ENCODE results near the gene CCDC178.
A peak's percentile ranks its signal among the peaks of the same experiment; 100 is the strongest.

CCDC178 gene

DNA sequence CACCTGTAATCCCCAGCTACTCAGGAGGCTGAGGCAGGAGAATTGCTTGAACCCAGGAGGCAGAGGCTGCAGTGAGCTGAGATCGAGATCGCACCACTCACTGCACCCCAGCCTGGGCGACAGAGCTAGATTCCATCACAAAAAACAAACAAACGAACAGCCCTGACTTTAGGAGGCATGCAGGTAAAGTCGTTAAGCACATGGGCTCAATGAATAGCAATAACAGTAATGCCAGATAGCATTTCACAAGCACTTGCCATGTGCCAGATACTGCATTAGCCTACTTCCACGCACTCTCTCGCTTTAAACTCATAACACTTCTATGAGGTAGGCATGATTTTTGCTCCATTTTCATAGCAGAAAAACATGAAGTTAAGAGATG is 532.1 kb downstream of the CCDC178 start:
- no peak for DNase-seq

DNA sequence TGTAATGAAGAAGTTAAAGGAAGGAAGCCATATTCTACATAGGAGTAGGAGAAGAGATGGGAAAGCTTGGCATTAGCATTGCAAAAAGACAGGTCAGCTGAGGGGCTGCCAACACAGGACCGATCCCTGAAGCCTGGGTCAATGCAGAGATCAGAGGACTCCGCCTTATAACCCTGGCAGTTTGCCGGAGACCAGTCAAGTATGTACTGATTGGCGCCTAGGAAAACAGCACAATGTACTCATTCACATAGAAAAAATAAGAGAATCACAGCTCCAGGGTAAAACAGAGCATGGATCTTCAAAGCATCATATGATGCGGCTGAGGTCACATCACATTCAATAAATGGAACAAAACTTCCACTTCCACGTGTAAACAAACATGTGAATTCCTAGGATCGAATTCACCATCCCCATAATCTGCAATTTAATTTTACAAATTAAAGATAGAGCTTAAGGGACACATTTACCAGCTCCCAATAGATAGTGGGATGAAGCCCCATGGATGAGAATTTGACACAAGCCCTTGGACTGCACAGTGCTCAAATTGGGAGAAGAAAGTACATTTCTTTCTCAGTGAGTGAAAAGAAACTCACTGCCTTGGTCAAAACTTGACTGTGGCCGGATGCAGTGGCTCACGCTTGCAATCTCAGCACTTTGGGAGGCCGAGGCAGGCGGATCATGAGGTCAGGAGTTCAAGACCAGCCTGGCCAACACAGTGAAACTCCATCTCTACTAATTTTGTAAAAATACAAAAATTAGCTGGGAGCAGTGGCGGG is 532.7 kb downstream of the CCDC178 start:
- DNase-seq = no peak

DNA sequence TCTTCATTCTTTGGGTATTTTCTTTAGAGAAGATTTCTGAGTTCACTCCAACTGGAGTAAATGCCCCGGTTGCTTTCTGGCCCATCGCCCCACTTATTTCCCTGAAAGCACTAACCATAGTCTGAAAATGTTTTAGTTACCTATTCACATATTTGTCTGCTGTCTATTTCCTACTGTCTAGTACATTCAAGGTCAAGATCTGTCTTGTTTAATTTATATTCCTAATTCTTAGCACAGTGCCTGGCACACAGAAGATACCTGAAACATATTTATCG is 533.3 kb downstream of the CCDC178 start:
- DNase-seq = no peak

DNA sequence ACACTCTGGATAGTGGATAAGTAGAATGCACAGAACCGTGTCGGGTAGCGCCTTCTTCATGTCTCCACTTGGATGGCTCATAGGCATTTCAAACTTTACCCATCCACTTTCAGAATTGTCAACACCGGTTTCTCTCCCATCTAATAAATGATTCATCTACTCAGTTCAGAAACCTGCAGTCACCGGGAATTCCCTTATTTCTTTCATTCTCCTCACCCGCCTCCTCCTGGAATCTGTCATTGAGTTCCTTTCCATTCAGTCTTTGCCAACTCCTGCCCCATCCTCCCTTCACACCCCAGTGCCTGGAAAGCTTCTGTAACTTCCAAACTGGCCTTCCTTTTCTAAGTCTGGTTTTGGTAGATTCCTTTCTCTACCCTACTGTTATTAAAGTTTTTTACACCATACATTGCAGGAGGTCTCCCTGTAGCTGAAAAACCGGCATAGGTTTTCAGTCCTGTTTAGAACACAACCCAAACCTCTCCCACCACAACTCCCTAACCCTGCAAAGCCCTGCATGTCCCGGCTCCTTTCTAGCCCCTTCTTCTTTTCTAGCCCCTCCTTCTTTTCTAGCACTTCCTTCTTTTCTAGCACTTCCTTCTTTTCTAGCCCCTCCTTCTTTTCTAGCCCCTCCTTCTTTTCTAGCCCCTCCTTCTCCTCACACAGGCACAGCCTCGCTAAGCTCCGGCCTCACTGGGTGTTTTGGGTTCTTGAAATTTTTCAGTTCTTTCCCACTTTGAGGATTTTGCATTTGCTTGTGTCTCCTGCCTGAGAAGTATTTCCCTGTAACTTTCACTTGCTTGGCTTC is 533.8 kb downstream of the CCDC178 start:
- no peak for DNase-seq

DNA sequence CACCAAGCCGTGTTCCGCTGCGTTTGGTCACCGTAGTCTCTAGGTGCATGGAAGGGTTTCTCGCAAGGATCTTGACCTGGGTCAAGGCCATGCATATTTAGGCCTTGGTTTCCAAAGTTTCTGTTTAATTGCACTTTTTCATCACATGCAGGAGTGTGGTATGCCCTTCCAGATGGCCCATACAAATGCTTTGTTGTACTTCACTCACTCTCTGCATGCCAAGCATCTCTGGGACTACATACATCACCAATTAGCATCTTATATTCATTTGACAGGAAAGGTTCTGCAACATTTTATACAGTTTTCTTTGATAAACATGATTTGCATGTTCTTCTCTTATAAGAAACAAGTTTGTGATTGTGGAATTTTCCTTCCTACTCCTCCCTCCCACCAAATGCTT is 534.9 kb downstream of the CCDC178 start:
- no peak for DNase-seq

DNA sequence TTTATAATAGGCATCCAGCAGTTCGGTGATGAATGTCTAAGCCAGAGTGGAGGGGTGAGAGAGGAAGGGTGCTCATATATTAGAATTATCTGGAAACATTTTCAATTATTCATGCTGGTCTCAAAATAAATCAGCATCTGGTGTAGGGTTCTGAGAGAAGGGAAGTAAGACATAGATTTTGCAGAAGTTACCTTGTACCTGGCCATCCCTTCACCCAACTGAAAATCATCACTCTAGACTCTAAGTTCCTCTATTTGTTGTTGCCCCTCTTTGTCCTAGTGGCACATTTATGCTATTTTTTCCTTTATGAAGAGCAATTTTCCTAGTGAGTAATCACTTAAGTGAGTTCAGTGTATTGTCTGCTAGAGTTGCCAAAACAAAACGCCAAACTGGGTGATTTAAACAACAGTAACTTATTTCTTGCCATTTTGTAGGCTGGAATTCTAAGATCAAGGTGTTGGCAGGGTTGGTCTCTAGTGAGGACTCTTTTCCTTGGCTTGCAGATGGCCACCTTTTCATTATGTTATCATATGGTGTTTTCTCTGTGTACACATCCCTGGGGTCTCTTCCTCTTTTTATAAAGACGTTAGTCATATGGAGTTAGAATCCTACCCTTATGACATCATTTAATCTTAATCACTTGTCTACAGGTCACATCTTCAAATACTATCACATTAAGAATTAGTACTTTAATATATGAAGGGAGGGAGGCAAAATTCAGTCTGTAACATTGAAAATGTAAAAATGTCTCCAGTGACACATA is 537.8 kb downstream of the CCDC178 start:
- DNase-seq = no peak

DNA sequence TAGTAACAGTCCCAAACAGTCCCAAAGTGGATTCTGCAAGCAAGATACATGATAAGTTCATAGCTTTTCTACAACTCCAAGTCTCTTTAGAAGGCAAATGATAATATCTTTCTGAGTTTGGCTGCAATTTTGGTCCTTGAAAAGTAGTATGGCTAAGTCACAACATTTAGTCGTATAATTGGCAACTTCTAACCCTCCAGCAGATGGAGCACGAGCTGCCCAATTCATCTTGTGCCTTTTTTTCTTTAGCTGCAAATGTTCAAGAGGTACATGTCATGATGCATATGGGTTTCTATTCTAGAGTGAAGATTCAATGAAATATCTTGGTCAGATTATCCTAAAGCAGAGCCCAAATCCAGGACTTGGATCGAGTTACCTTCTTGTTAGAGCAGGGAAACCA is 540.7 kb downstream of the CCDC178 start:
- DNase-seq = no peak

DNA sequence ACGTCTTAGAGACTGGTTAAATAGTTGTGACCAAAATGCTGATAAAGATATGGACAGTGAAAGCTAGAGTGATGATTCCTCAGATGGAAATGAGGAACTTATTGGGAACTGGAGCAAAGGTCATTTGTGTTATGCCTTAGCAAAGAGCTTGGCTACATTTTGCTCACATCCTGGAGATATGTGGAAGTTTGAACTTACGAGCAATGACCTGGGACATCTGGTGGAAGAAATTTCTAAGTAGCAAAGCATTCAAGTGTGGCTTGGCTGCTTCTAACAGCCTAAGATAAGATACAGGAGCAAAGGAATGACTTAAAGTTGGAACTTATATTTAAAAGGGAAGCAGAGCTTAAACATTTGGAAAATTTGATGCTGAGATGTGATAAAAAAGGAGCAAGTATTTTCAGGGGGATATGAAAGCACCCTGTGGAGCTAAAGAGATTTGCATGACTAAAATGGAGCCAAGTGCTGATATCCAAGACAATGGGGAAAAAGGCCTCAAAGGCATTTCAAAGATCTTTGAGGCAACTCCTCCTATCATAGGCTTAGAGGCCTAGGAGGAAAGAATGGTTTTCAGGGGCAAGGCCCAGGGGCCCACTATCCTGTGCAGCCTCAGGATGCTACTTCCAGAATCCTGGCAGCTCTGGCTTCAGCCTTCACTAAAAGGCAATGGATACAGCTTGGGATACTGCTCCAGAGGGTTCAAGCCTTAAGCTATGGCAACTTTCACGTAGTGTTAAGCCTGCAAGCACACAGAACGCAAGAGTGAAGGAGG is 543.6 kb downstream of the CCDC178 start:
- DNase-seq = no peak

DNA sequence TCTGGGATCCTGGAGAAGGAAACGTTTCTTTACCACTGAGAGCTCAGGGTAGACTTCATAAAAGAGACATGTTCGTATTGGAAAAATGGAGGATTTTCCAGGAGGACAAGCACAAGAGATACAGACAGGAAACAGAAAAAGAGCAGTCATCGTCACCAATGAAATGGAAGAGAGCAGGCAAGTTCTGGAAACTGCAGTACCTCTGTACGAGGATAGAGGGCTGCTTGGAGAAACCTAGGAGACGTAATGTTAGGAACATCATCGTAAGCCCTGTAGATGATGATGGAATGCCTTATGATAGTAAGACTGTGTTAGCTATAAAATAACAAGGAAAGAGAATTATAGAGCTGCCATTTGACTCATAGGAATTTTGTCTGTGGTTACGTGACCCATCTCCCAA is 546.6 kb downstream of the CCDC178 start:
- peak in 1 of 2 experiments; percentile 19 for DNase-seq

DNA sequence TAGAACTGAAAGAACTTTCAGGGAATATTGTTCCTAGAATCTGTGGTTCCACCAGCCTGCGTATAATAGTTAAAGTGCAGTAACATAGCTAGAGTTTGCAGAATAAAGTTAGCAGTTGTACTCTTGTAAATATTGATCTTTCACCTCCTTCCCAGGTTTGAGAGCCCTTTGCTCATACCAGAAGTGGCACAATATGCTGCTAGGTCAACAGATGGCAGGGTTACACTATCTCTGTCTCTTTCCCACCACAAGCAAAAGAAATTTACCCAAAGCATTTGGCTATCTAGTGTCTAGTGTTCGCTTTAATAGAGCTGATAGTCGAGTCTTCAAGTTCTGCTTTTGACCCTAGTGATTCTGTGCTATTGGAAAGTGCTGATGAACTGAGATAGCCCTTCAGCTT is 548.7 kb downstream of the CCDC178 start:
- no peak for DNase-seq

DNA sequence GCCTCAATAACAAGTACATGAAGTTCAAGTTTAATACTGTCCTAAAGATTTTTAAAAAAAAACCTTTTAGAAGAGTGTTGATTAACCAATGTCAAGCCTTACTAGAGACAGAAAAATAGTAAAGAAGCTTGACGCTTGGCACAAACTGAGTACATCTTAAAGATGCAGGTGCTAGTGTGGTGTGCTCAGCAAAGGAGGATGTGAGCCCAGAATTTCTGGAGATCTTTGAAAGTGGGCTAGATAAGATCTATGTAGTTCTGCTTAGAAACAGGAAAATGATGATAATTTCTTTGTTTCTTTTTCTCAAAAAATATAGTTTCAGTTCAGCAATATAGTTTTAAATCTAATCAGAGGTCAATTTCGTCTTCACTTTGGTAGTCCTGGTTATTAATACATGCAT is 549.4 kb downstream of the CCDC178 start:
- no peak for DNase-seq

DNA sequence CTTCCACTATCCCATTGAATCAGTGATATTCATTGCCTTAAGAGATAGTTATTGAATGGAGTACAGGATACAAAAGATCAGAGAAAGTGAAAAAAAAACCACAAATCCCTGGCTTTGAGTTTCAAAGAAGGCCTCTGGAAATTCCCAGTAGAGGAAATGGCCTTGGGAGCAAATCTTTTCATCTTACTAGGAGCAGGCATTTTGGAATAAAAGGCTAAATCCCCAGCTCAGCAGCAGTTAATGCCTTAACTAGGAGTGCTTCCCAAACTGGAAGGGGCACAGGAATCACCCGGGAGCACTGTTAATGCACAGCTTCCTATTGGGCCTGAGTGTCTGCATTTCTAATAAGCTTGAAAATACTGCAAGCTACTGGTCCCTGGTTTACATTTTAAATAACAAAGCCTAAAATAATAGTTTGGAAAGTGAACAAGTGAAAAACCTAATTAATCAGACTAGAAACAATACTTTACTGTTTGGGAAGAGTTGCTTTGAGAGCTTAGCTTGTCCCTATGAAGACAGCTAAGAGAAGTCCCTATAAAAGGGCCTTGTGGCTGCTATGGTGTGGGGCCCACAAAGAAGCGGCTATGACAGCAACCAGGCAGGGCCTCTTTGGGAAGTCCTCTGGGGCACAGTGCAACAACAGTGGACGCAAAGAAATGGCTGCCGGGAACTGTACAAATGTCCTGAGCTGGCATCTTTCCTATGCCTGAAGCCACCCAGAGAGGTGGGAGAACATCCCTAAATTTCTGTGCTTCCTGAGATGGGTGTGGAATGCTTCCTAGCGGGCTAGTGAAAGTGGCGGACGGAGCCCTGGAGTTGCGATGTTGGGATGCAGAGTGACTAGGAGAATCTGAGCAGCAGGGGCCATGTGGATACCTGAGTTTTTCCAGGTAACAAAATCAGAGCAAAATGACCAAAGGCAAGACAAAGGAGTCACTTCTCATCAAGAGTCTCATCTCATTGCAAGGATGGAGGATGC is 550.6 kb downstream of the CCDC178 start:
- no peak for DNase-seq

DNA sequence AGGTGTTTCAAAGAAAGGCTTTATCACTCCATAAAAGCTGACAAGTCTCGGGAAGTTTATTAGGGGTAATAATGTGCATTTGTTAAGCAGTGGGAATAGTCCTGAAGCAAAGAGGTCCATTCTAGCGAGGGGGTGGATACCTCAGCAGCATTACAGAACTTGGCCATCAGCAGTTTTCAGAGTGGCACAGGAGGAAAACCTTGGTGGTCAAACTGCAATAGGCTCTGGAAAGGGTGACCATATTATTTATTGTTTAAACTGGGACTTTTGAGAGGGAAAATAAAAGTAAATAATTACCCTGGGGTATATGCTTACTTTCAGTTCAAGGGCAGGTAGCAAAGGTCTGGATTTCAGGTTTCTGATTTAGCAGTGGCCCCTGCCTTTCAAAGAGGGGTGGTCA is 552.2 kb downstream of the CCDC178 start:
- no peak for DNase-seq

All from NCI-H526 (cell line).